ENCODE data around the gene MAP2K3.

MAP2K3 gene

GRCh38 chr17:21291357-21291756 is 6.8 kb downstream of the MAP2K3 start:
- H3F3A ChIP-seq (ENCODE audit: insufficient read depth, low read length) = 0 out of 2 replicates have a peak, but pooled peaks cover 4% of the 10 kb centered on the region
- no peak overlapping the region for H3K9ac ChIP-seq (ENCODE audit: low read length)
- H3K79me2 ChIP-seq (ENCODE audit: insufficient read depth, low read length) = peaks cover 10% of the 10 kb centered on the region; the same call in 1 of the 2 replicates
- no peaks in the 10 kb centered on the region for H4K20me1 ChIP-seq (ENCODE audit: insufficient read depth, low read length)
- no peak overlapping the region; the same call in 1 of the 2 replicates for H3K4me2 ChIP-seq (ENCODE audit: low read length)
- no peaks in the 10 kb centered on the region for H3K9me3 ChIP-seq (ENCODE audit: low read length)
- H3K27me3 ChIP-seq (ENCODE audit: insufficient read depth, low read length) = no peaks in the 10 kb centered on the region
- no peaks in the 10 kb centered on the region for H3K9me2 ChIP-seq (ENCODE audit: low read depth, low read length)
- no peaks in the 10 kb centered on the region; the same call in 1 of the 2 replicates for H3K36me3 ChIP-seq (ENCODE audit: insufficient read depth, low read length)
- H2AFZ ChIP-seq (ENCODE audit: low read length) = no peak overlapping the region
- H3K4me3 ChIP-seq (ENCODE audit: low read depth, low read length, poor library complexity, severe bottlenecking) = no peak overlapping the region
- peaks cover 69% of the 10 kb centered on the region for H3K4me1 ChIP-seq (ENCODE audit: insufficient read depth, low read length, severe bottlenecking)
- TF ChIP-seq EZH2 (IDR thresholded peaks at IDR 0.05; ENCODE audit: borderline replicate concordance, low read length) = no peak
- TF ChIP-seq CTCF (IDR thresholded peaks at IDR 0.05; ENCODE audit: low read length) = no peak
- peak overlapping the region; percentile 97 for H3K27ac ChIP-seq (ENCODE audit: low read depth, low read length, poor library complexity, severe bottlenecking)

GRCh38 chr17:21291862-21292261 is 7.4 kb downstream of the MAP2K3 start:
- Histone ChIP-seq H3K9me3 (ENCODE audit: low read length) (no peaks in the 10 kb centered on the region), H3K36me3 (ENCODE audit: insufficient read depth, low read length) (no peaks in the 10 kb centered on the region; the same call in 1 of the 2 replicates), H2AFZ (ENCODE audit: low read length) (no peak overlapping the region), H3K9me2 (ENCODE audit: low read depth, low read length) (no peaks in the 10 kb centered on the region), H3K4me2 (ENCODE audit: low read length) (no peak overlapping the region), H3K9ac (ENCODE audit: low read length) (no peak overlapping the region), H3F3A (ENCODE audit: insufficient read depth, low read length) (0 out of 2 replicates have a peak, but pooled peaks cover 4% of the 10 kb centered on the region), H3K79me2 (ENCODE audit: insufficient read depth, low read length) (peaks cover 7% of the 10 kb centered on the region; the same call in 1 of the 2 replicates), H3K4me3 (ENCODE audit: low read depth, low read length, poor library complexity, severe bottlenecking) (no peak overlapping the region), H3K27me3 (ENCODE audit: insufficient read depth, low read length) (no peaks in the 10 kb centered on the region), H3K27ac (ENCODE audit: low read depth, low read length, poor library complexity, severe bottlenecking) (peak overlapping the region; percentile 97), H3K4me1 (ENCODE audit: insufficient read depth, low read length, severe bottlenecking) (peaks cover 69% of the 10 kb centered on the region), H4K20me1 (ENCODE audit: insufficient read depth, low read length) (no peaks in the 10 kb centered on the region)
- TF ChIP-seq EZH2 (IDR thresholded peaks at IDR 0.05; ENCODE audit: borderline replicate concordance, low read length) = no peak
- TF ChIP-seq CTCF (IDR thresholded peaks at IDR 0.05; ENCODE audit: low read length) = no peak

GRCh38 chr17:21292867-21293830 is 8.6 kb downstream of the MAP2K3 start:
- Histone ChIP-seq H3K4me1 (ENCODE audit: insufficient read depth, low read length, severe bottlenecking) (peaks cover 69% of the 10 kb centered on the region), H3K9ac (ENCODE audit: low read length) (no peak overlapping the region), H3K27me3 (ENCODE audit: insufficient read depth, low read length) (no peaks in the 10 kb centered on the region), H3K9me3 (ENCODE audit: low read length) (no peaks in the 10 kb centered on the region), H3K27ac (ENCODE audit: low read depth, low read length, poor library complexity, severe bottlenecking) (no peak overlapping the region), H3K79me2 (ENCODE audit: insufficient read depth, low read length) (peaks cover 7% of the 10 kb centered on the region; the same call in 1 of the 2 replicates), H3K9me2 (ENCODE audit: low read depth, low read length) (no peaks in the 10 kb centered on the region), H3F3A (ENCODE audit: insufficient read depth, low read length) (no peaks in the 10 kb centered on the region), H3K36me3 (ENCODE audit: insufficient read depth, low read length) (no peaks in the 10 kb centered on the region; the same call in 1 of the 2 replicates), H3K4me2 (ENCODE audit: low read length) (no peak overlapping the region), H4K20me1 (ENCODE audit: insufficient read depth, low read length) (no peaks in the 10 kb centered on the region), H2AFZ (ENCODE audit: low read length) (no peak overlapping the region), H3K4me3 (ENCODE audit: low read depth, low read length, poor library complexity, severe bottlenecking) (no peak overlapping the region)
- TF ChIP-seq EZH2 (IDR thresholded peaks at IDR 0.05; ENCODE audit: borderline replicate concordance, low read length) = no peak
- no peak for TF ChIP-seq CTCF (IDR thresholded peaks at IDR 0.05; ENCODE audit: low read length)

All from OCI-LY1 (cell line).